Heart left ventricle (tissue), 16 donors: ENCODE results near the gene CCR1. TPM values are rescaled to one million over a fixed set of nuclear protein-coding genes. Genes with fewer than 3 reads are reported as not detected.

Source experiments
- ATAC-seq, 4 donors: fragments of 200-7000 bp; cut with Tn5 transposase; one replicate each; pipeline ENCODE4 v1.9.1; 2020 to 2022; ENCODE audit warnings: moderate library complexity in 4 of 4, mild to moderate bottlenecking in 3 of 4, moderate number of reproducible peaks in 1 of 4
- DNase-seq, 5 donors: peaks; one replicate each; pipeline ENCODE4 v3.0.0-alpha.2; 2020
- H3K27ac ChIP-seq, 12 donors: fragments of 200-600 bp; sonication (generic) in 4 of 12; one replicate each; pipeline versions ENCODE4 v1.5.0 to v1.8.0; 2016 to 2022; ENCODE audit warnings: mild to moderate bottlenecking in 2 of 12
- H3K27me3 ChIP-seq, 9 donors: fragments of 200-600 bp; sonication (generic) in 2 of 9; one replicate each; pipeline versions ENCODE4 v1.5.1 to v1.8.0; 2016 to 2022; ENCODE audit warnings: mild to moderate bottlenecking in 3 of 9
- H3K36me3 ChIP-seq, 9 donors: fragments of 200-600 bp; sonication (generic) in 2 of 9; one replicate each; pipeline versions ENCODE4 v1.5.0 to v1.8.0; 2018 to 2022; ENCODE audit warnings: mild to moderate bottlenecking in 2 of 9
- H3K4me1 ChIP-seq, 12 donors: fragments of 200-600 bp; sonication (generic) in 4 of 12; one replicate each; pipeline versions ENCODE4 v1.5.0 to v1.8.0; 2016 to 2022; ENCODE audit warnings: mild to moderate bottlenecking in 3 of 12
- H3K4me3 ChIP-seq, 12 donors: fragments of 200-600 bp; sonication (generic) in 4 of 12; one replicate each; pipeline versions ENCODE4 v1.5.0 to v1.8.0; 2017 to 2022; ENCODE audit warnings: mild to moderate bottlenecking in 9 of 12, moderate library complexity in 4 of 12
- H3K9me3 ChIP-seq, 12 donors: fragments of 200-600 bp; sonication (generic) in 4 of 12; one replicate each; pipeline versions ENCODE4 v1.5.0 to v1.8.0; 2016 to 2022; ENCODE audit warnings: mild to moderate bottlenecking in 1 of 12
- CTCF ChIP-seq, 12 donors: fragments of 200-600 bp; sonication (generic) in 4 of 12; IDR thresholded peaks; one replicate each; pipeline versions ENCODE4 v1.5.0 to v1.8.0; 2018 to 2022; ENCODE audit warnings: antibody characterized with exemption in 12 of 12, mild to moderate bottlenecking in 5 of 12
- POLR2A ChIP-seq, 2 donors: fragments of 450-650 bp; IDR thresholded peaks; one replicate each; pipeline ENCODE4 v1.6.1; 2017; ENCODE audit warnings: antibody characterized with exemption in 2 of 2, mild to moderate bottlenecking in 2 of 2, moderate library complexity in 2 of 2
- WGBS, 4 donors: extraction: QIAGEN DNeasy Blood & Tissue Kit in 2 of 4; methylation state at CpG; one replicate each; pipeline versions ENCODE4 v1.1.5 to v1.1.7; 2013 to 2018; 5-methylcytosine and 5-hydroxymethylcytosine counted together
- intact Hi-C, 10 donors: fragments of 100-400 bp; cut with DNase I; formaldehyde crosslinking; loops; one replicate each; pipeline versions ENCODE4 v1.11.1 to v1.14.2; 2022
- polyA plus RNA-seq, 2 donors: library from polyadenylated mRNA; stranded (reverse); fragments of 200-250 nt; gene quantifications; one replicate each; pipeline ENCODE4 v1.2.3, GENCODE V29; 2013
- total RNA-seq, 9 donors: library from RNA; depleted of rRNA in 2 of 9; stranded (reverse); fragments of >200 nt in 2 of 9; fragmentation: NEBNext Ultra II Directional in 3 of 9; extraction: Animal tissue kit (Norgen Biotek cat#: 25700) in 3 of 9; gene quantifications; one replicate each; pipeline versions ENCODE4 v1.1.0 to v1.2.4, GENCODE V29; 2016 to 2023
- donor health status: ischemic (EF 13 %, LVEDD 7.1; RV severe dilation, severe dysfunction).
- donor health status: healthy with polysubstance abuse.
- donor health status: DM: no; HTN: yes; CAD: no.
- donor health status: DM: no; HTN: no; CAD: no.
- donor health status: ischemic (EF 25% LVEDD 6.9; RV normal size, moderate dysfunction).
- donor health status: ischemic (EF 25% LVEDD 5.7; RV mildly dilated, moderate dysfunction).
- donor health status: healthy.
- donor health status: DM: yes; HTN: yes; CAD: no.
- donor health status: ischemic (EF 35%, LVEDD 5.7; RV mildly dilated, moderate dysfunction).
- donor health status: nonischemic (EF 11% LVEDD 7.7; RV severe dilation, severe dysfunction).
- donor health status: DM: yes; HTN: yes; CAD: no.
- donor health status: PGD.
- donor health status: ischemic (EF 29% LVEDD 5.4; RV normal size, mild dysfunction).
- donor health status: nonischemic (EF 23%, LVEDD 6.1; RV moderate dilation, normal function).

The CCR1 gene
- total and polyA plus RNA-seq, 11 donors = 0.61 to 52.6 (median 2.3) TPM

GRCh38 chr3:46218196-46218709, 10.1 kb upstream of the CCR1 start:
- Histone ChIP-seq H3K36me3 (no peaks in the 10 kb centered on the region), H3K27me3 (peaks cover 0 to 22% (median 3%) of the 10 kb centered on the region in 9 donors), H3K4me3 (no peak overlapping the region), H3K9me3 (peaks cover 0 to 7% (median 0%) of the 10 kb centered on the region in 12 donors), H3K4me1 (peaks cover 0 to 42% (median 0%) of the 10 kb centered on the region in 12 donors), H3K27ac (no peak overlapping the region)
- DNase-seq (no peak), ATAC-seq (no peak)
- 48 to 82% (median 73%) methylated on average over 2 of the region's 2 CpGs for WGBS, 4 donors
- TF ChIP-seq CTCF (IDR thresholded peaks at IDR 0.05) (no peak), POLR2A (IDR thresholded peaks at IDR 0.05) (no peak)
- intact Hi-C loops = loop anchor here in 1 of 10 donors (10.0 kb wide), 1 partner anchor 147 kb away; no protein-coding TSS in a partner anchor

- H3K27ac ChIP-seq = no peak overlapping the region
- H3K4me1 ChIP-seq = peaks cover 0 to 31% (median 0%) of the 10 kb centered on the region in 12 donors
- intact Hi-C loops = loop anchor here in 1 of 10 donors (10.0 kb wide), 1 partner anchor 149 kb away; no protein-coding TSS in a partner anchor
- no peak for TF ChIP-seq POLR2A (IDR thresholded peaks at IDR 0.05)
- TF ChIP-seq CTCF (IDR thresholded peaks at IDR 0.05) = no peak
- H3K4me3 ChIP-seq = no peak overlapping the region
- no peaks in the 10 kb centered on the region for H3K36me3 ChIP-seq
- peaks cover 0 to 7% (median 0%) of the 10 kb centered on the region in 12 donors for H3K9me3 ChIP-seq
- WGBS, 4 donors = 62 to 68% (median 63%) methylated on average over 4 of the region's 4 CpGs
- DNase-seq (no peak), ATAC-seq (no peak)
- H3K27me3 ChIP-seq = peaks cover 0 to 22% (median 3%) of the 10 kb centered on the region in 9 donors
Observed at GRCh38 chr3:46215810-46216414, 7.8 kb upstream of the CCR1 start.

- WGBS, 4 donors = 48 to 73% (median 59%) methylated on average over 1 of the region's 1 CpG
- DNase-seq (no peak), ATAC-seq (no peak)
- no peak for TF ChIP-seq POLR2A (IDR thresholded peaks at IDR 0.05)
- peak in 3 of 12 donors; percentile 7 to 20 (median 13) for TF ChIP-seq CTCF (IDR thresholded peaks at IDR 0.05)
- H3K36me3 ChIP-seq = no peaks in the 10 kb centered on the region
- peaks cover 0 to 22% (median 3%) of the 10 kb centered on the region in 9 donors for H3K27me3 ChIP-seq
- H3K4me3 ChIP-seq = no peak overlapping the region
- no peak overlapping the region for H3K27ac ChIP-seq
- peaks cover 0 to 35% (median 0%) of the 10 kb centered on the region in 12 donors for H3K4me1 ChIP-seq
- H3K9me3 ChIP-seq = peaks cover 0 to 6% (median 0%) of the 10 kb centered on the region in 12 donors
- intact Hi-C loops = loop anchor here in 1 of 10 donors (10.0 kb wide), 1 partner anchor 150 kb away; no protein-coding TSS in a partner anchor
Observed at GRCh38 chr3:46214751-46215352, 6.7 kb upstream of the CCR1 start.

GRCh38 chr3:46213201-46213600, 5.1 kb upstream of the CCR1 start:
- TF ChIP-seq CTCF (IDR thresholded peaks at IDR 0.05) = no peak
- TF ChIP-seq POLR2A (IDR thresholded peaks at IDR 0.05) = no peak
- 58 to 67% (median 63%) methylated on average over 4 of the region's 4 CpGs for whole genome bisulfite sequencing, 4 donors
- ATAC-seq (no peak), DNase-seq (no peak)
- no peaks in the 10 kb centered on the region for H3K36me3 ChIP-seq
- H3K27me3 ChIP-seq = peaks cover 0 to 22% (median 3%) of the 10 kb centered on the region in 9 donors
- H3K4me1 ChIP-seq = peaks cover 0 to 51% (median 0%) of the 10 kb centered on the region in 12 donors
- no peaks in the 10 kb centered on the region for H3K9me3 ChIP-seq
- no peak overlapping the region for H3K4me3 ChIP-seq
- intact Hi-C loops = loop anchor here in 1 of 10 donors (10.0 kb wide), 1 partner anchor 152 kb away; no protein-coding TSS in a partner anchor
- H3K27ac ChIP-seq = peak overlapping the region in 1 of 12 donors; percentile 19
